Effector memory CD4-positive, alpha-beta T cell (primary cell): ENCODE measurements around the gene CLEC4E.

Source experiments
- DNase-seq, 3 donors: peaks; one replicate each; pipeline ENCODE4 v3.0.0-alpha.2; 2020
- H3K27ac ChIP-seq: 2 replicates; pipeline ENCODE4 v1.7.0; 2013; ENCODE audit warnings: mild to moderate bottlenecking, low read length, moderate library complexity; ENCODE audit not compliant: insufficient read depth, poor library complexity, severe bottlenecking
- H3K27me3 ChIP-seq: replicated peaks from 2 replicates; pipeline ENCODE4 v1.7.0; 2013; ENCODE audit warnings: mild to moderate bottlenecking, low read length; ENCODE audit not compliant: insufficient read depth, control insufficient read depth, poor library complexity, severe bottlenecking
- H3K36me3 ChIP-seq: 2 replicates; pipeline ENCODE4 v1.7.0; 2013; ENCODE audit warnings: mild to moderate bottlenecking, low read length, moderate library complexity; ENCODE audit not compliant: control insufficient read depth, insufficient read depth
- H3K4me1 ChIP-seq: 2 replicates; pipeline ENCODE4 v1.7.0; 2013; ENCODE audit warnings: low read length, mild to moderate bottlenecking; ENCODE audit not compliant: control insufficient read depth, insufficient read depth, poor library complexity, severe bottlenecking
- H3K4me3 ChIP-seq: 2 replicates; pipeline ENCODE4 v1.7.0; 2013; ENCODE audit warnings: low read length, low read depth, mild to moderate bottlenecking; ENCODE audit not compliant: insufficient read depth, poor library complexity, severe bottlenecking
- H3K9me3 ChIP-seq: 2 replicates; pipeline ENCODE4 v1.7.0; 2013; ENCODE audit warnings: mild to moderate bottlenecking, low read length, moderate library complexity; ENCODE audit not compliant: control insufficient read depth

The CLEC4E gene

DNA sequence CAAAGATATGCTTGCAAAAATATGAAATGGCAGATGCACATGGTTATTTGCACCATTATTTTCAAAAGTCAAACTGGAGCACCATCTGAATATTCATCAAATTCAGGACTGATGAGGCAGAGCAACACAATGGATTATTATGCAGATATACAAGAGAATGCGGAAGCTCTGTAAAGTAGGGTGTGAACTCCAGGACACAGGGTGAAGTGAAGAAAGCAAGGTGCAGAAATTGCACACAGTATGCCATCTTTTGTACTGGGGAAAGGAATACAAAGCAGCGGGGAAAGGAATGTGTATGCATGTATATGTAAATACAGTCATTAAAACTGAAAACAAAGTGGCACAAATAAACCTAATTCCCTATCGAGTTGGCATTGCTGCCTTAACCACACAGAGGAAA is 22.7 kb upstream of the CLEC4E start:
- Histone ChIP-seq H3K4me3 (no peak overlapping the region), H3K36me3 (no peaks in the 10 kb centered on the region), H3K4me1 (no peaks in the 10 kb centered on the region), H3K27me3 (no peaks in the 10 kb centered on the region), H3K27ac (no peak overlapping the region), H3K9me3 (peaks cover 4% of the 10 kb centered on the region)
- DNase-seq: no peak

GRCh38 chr12:8562310-8562709 is 21.6 kb upstream of the CLEC4E start:
- no peak overlapping the region for H3K4me3 ChIP-seq
- DNase-seq: no peak
- peaks cover 4% of the 10 kb centered on the region for H3K9me3 ChIP-seq
- H3K27me3 ChIP-seq: no peaks in the 10 kb centered on the region
- H3K4me1 ChIP-seq: no peaks in the 10 kb centered on the region
- no peak overlapping the region for H3K27ac ChIP-seq
- no peaks in the 10 kb centered on the region for H3K36me3 ChIP-seq

DNA sequence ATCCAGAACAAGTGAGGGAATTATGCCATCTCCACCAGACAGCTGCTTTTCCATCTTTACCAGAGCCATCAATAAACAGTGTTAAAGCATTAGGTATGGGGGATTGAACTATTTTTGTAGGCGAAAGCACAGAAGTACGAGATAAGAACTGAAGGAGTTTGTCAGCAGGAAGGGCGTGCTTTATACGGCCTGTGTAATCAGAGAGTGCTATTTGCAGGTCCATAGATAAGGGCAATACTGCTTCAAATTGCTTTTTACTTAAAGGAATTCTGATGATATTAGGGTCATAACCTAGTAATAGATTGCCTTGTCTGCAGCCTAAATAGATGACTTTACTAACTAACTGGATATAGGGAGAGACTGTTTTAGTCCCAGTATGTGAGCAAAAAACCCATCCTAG is 20.3 kb upstream of the CLEC4E start:
- Histone ChIP-seq H3K27ac (no peak overlapping the region), H3K9me3 (peaks cover 4% of the 10 kb centered on the region), H3K36me3 (no peaks in the 10 kb centered on the region), H3K4me1 (no peaks in the 10 kb centered on the region), H3K27me3 (no peaks in the 10 kb centered on the region), H3K4me3 (no peak overlapping the region)
- DNase-seq: no peak

DNA sequence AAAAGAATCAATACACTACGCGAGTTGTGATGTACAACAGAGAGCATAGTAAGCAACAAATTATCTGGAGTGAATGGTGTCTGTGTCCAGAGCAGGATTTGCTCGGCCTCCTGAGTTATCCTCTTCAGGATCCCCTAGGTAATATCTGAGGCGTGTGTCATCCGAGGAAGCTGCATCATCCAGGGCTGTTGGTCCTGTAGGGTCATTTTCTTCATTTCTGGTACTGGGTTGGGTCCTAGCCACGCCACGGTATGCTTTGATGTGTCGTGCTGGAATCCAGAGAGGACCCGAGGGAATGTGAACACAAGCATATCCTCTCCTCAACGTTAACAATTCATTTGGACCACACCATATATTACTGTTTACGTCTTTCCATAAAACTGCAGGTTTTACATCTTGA is 19.0 kb upstream of the CLEC4E start:
- Histone ChIP-seq H3K36me3 (no peaks in the 10 kb centered on the region), H3K4me3 (no peak overlapping the region), H3K9me3 (peaks cover 4% of the 10 kb centered on the region), H3K4me1 (no peaks in the 10 kb centered on the region), H3K27ac (no peak overlapping the region), H3K27me3 (no peaks in the 10 kb centered on the region)
- DNase-seq: no peak

GRCh38 chr12:8556531-8557097 is 15.9 kb upstream of the CLEC4E start:
- Histone ChIP-seq H3K27ac (no peak overlapping the region), H3K4me1 (no peaks in the 10 kb centered on the region), H3K27me3 (no peaks in the 10 kb centered on the region), H3K4me3 (no peak overlapping the region), H3K36me3 (no peaks in the 10 kb centered on the region), H3K9me3 (no peaks in the 10 kb centered on the region)
- DNase-seq: no peak

DNA sequence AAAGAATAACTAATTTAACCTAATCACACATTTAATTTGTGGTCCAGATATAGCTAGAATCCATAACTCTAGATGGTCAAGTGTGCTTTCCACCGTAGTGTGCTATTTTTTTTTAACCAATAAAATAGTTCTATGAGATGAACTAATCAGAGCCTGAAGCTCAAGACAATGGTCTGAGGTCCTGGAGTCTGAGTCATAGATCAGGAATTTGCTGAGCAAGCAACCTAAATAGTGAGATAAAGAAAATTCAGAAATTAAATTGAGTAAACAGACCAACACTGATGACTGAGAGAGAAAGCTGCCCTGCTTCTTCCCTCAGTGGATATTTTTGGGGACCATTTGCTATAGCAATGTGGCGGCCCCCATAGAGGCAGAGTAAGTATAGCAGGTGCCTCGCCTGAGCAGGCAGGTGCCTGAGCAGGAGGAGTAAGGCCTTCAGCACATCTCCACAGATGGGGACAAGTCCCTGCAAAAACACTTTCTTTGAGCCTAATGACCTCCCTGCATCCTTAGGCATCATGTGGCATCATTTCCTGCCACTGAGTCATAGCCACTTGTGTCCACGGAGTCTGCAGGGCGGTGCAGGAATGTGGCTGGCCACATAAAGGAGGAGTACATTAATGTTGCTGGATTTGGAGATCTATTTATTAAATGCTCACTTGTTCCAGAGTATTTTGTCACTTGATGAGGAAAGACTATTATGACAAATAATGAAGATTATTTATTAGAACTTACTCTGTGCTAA is 13.9 kb upstream of the CLEC4E start:
- H3K36me3 ChIP-seq: no peaks in the 10 kb centered on the region
- H3K9me3 ChIP-seq: no peaks in the 10 kb centered on the region
- H3K4me1 ChIP-seq: no peaks in the 10 kb centered on the region
- no peaks in the 10 kb centered on the region for H3K27me3 ChIP-seq
- no peak for DNase-seq
- H3K4me3 ChIP-seq: no peak overlapping the region
- no peak overlapping the region for H3K27ac ChIP-seq

DNA sequence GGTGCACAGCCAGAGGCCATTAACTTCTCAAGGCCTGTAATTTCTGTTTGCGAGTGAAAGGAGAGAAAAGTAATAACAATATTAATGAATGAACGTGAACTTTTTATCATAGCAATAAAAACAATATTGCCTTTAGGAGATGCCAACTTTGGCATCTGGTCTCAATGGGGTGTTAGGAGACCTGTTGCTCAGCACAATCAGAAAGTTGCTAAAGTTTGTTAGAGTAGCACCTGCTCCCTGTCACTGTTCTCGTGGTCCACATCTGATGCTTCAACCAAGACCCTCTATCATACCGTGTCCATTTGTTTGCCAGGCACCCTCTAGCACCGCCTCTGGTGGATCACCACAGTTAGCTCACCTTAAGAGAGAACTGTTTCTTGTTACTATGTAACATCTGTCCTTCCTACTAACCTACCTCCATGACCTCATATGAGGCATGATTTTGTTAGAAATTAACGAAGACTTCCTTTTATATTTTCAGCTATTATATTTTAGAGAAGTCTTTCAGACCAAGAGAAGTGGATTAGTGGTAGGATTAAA is 12.5 kb upstream of the CLEC4E start:
- Histone ChIP-seq H3K4me3 (no peak overlapping the region), H3K27me3 (no peaks in the 10 kb centered on the region), H3K9me3 (no peaks in the 10 kb centered on the region), H3K36me3 (no peaks in the 10 kb centered on the region), H3K27ac (no peak overlapping the region), H3K4me1 (no peaks in the 10 kb centered on the region)
- DNase-seq: no peak

- H3K36me3 ChIP-seq: no peaks in the 10 kb centered on the region
- H3K4me3 ChIP-seq: no peak overlapping the region
- H3K9me3 ChIP-seq: no peaks in the 10 kb centered on the region
- no peaks in the 10 kb centered on the region for H3K4me1 ChIP-seq
- H3K27ac ChIP-seq: no peak overlapping the region
- H3K27me3 ChIP-seq: no peaks in the 10 kb centered on the region
- no peak for DNase-seq
Measured at GRCh38 chr12:8549381-8549780, 8.7 kb upstream of the CLEC4E start.

- H3K27me3 ChIP-seq: no peaks in the 10 kb centered on the region
- no peak for DNase-seq
- no peaks in the 10 kb centered on the region for H3K36me3 ChIP-seq
- H3K27ac ChIP-seq: no peak overlapping the region
- H3K4me1 ChIP-seq: no peaks in the 10 kb centered on the region
- no peaks in the 10 kb centered on the region for H3K9me3 ChIP-seq
- no peak overlapping the region for H3K4me3 ChIP-seq
Measured at GRCh38 chr12:8548192-8548591, 7.5 kb upstream of the CLEC4E start.

DNA sequence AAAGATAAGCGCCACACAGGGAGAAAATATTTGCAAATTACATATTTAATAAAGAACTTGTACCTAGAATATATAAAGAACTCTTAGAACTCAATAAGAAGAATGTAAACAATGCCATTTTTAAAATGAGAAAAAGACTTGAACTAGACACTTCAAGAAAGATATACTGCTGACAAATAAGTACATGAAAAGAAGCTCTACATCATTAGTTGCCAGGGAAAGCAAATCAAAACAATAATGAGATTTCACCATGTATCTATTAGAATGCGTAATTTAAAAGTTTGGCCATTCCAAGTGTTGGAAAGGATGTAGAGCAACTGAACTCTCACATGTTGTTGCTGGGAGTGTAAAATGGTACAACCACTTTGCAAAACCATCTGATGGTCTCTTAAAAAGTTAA is 6.9 kb upstream of the CLEC4E start:
- H3K9me3 ChIP-seq: no peaks in the 10 kb centered on the region
- no peaks in the 10 kb centered on the region for H3K36me3 ChIP-seq
- no peaks in the 10 kb centered on the region for H3K27me3 ChIP-seq
- H3K4me3 ChIP-seq: no peak overlapping the region
- no peaks in the 10 kb centered on the region for H3K4me1 ChIP-seq
- no peak for DNase-seq
- no peak overlapping the region for H3K27ac ChIP-seq
